ENCODE data around the gene TMEM59. TPM values are rescaled to one million over a fixed set of nuclear protein-coding genes. Genes with fewer than 3 reads are reported as not detected.

TMEM59 gene
- total RNA-seq, 2 experiments from 2014 or later = 74.5 to 94.5 TPM

DNA sequence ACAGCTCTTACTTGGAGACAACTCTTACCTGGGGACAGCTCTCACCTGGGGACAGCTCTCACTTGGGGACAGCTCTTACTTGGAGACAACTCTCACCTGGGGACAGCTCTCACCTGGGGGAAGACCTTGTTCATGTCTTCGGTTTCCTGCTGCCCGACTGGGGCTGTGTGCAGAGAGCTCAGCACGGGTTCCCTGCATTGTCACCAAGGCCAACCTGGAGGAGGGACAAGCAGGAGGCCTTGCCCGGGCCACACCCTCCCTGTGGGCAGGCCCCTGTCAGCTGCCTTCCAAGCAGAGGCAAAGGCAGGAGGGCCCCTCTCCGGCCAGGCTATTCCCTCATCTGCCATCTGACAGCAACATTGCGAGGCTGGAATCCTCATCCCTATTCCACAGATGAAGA, 35.0 kb downstream of the TMEM59 start, which contains the start of gene LDLRAD1:
Gene LDLRAD1, minus strand, starts transcription at position 208 of the 400 bp plus-strand sequence. Its CDS starts 74 bp downstream, at position 134.
- Histone ChIP-seq H3K4me1 (ENCODE audit: insufficient read depth, low read length, poor library complexity, severe bottlenecking) (no peaks in the 10 kb centered on the region), H3K27ac (ENCODE audit: low read depth, low read length, poor library complexity, severe bottlenecking) (no peak within 1 kb of the TSS), H3K9me2 (ENCODE audit: insufficient read depth, low read length) (no peaks in the 10 kb centered on the region), H3K9me3 (ENCODE audit: low read length) (no peaks in the 10 kb centered on the region), H3K79me2 (ENCODE audit: insufficient read depth, low read depth, low read length) (no peaks in the 10 kb centered on the region), H3K4me3 (ENCODE audit: low read depth, low read length, poor library complexity, severe bottlenecking) (no peak within 1 kb of the TSS), H4K20me1 (ENCODE audit: insufficient read depth, low read length) (no peaks in the 10 kb centered on the region), H2AFZ (ENCODE audit: low read length) (no peak within 1 kb of the TSS), H3K4me2 (ENCODE audit: low read length) (no peak within 1 kb of the TSS), H3K36me3 (ENCODE audit: insufficient read depth, low read length) (no peaks in the 10 kb centered on the region)
- intact Hi-C loops (cut with micrococcal nuclease; ENCODE audit: unreplicated experiment) = no loop called here
- TF ChIP-seq CTCF (conservative IDR thresholded peaks at IDR 0.05; ENCODE audit: low read length) (no peak), EZH2phosphoT487 (IDR thresholded peaks at IDR 0.05; ENCODE audit: borderline replicate concordance, low read depth, low read length) (no peak)
- ChIA-PET CTCF (ENCODE audit: unreplicated experiment) (interaction anchor here (0.8 kb wide), 1 partner anchor 566 kb away, joined by 3 read pairs; no protein-coding TSS in a partner anchor), POLR2A (no interaction called here)
- no peak for DNase-seq (ENCODE audit: low spot score)
- no TSS peak for BruUV-seq (replicated peaks)

- no peaks in the 10 kb centered on the region for H4K20me1 ChIP-seq (ENCODE audit: insufficient read depth, low read length)
- intact Hi-C loops (cut with micrococcal nuclease; ENCODE audit: unreplicated experiment) = no loop called here
- TF ChIP-seq CTCF (conservative IDR thresholded peaks at IDR 0.05; ENCODE audit: low read length) (no peak), EZH2phosphoT487 (IDR thresholded peaks at IDR 0.05; ENCODE audit: borderline replicate concordance, low read depth, low read length) (no peak)
- POLR2A ChIA-PET = interaction anchor here (0.6 kb wide), 2 partner anchors 378 to 464 kb away, joined by 3 to 4 read pairs; no protein-coding TSS in a partner anchor
- no peaks in the 10 kb centered on the region for H3K79me2 ChIP-seq (ENCODE audit: insufficient read depth, low read depth, low read length)
- CTCF ChIA-PET (ENCODE audit: unreplicated experiment) = no interaction called here
- BruUV-seq (replicated peaks) = no TSS peak
- H3K36me3 ChIP-seq (ENCODE audit: insufficient read depth, low read length) = no peaks in the 10 kb centered on the region
- no peak overlapping the region for H2AFZ ChIP-seq (ENCODE audit: low read length)
- no peak overlapping the region for H3K27ac ChIP-seq (ENCODE audit: low read depth, low read length, poor library complexity, severe bottlenecking)
- no peak overlapping the region for H3K4me3 ChIP-seq (ENCODE audit: low read depth, low read length, poor library complexity, severe bottlenecking)
- no peaks in the 10 kb centered on the region for H3K9me3 ChIP-seq (ENCODE audit: low read length)
- no peaks in the 10 kb centered on the region for H3K9me2 ChIP-seq (ENCODE audit: insufficient read depth, low read length)
- no peak overlapping the region for H3K4me2 ChIP-seq (ENCODE audit: low read length)
- no peak for DNase-seq (ENCODE audit: low spot score)
- H3K4me1 ChIP-seq (ENCODE audit: insufficient read depth, low read length, poor library complexity, severe bottlenecking) = no peaks in the 10 kb centered on the region
Observed at GRCh38 chr1:54016343-54017282, 36.4 kb downstream of the TMEM59 start.
